MV-4-11 (cell line): ENCODE measurements around the gene CCDC57.
"Not testable (repeated sequence)": the region's sequence is repeated elsewhere in the genome, so short reads cannot be mapped to it uniquely, and the experiment has no call there.

Source experiments
- DNase-seq: peaks from one replicate; lab custom pipeline; 2025; lab: John Stamatoyannopoulos, UW

The CCDC57 gene

GRCh38 chr17:82212331-82213250, at the start of gene CCDC57:
TSS of gene CCDC57 (minus strand) at chr17:82212842. CDS start at chr17:82201944, 10,898 bp downstream.
- peak; percentile 63 for DNase-seq

- DNase-seq: no peak
These were observed 49.7 kb upstream of the CCDC57 start for GRCh38 chr17:82262344-82262743.

- DNase-seq: not testable (repeated sequence)
These were observed 47.6 kb upstream of the CCDC57 start for GRCh38 chr17:82259972-82260961.

GRCh38 chr17:82258555-82258954, 45.9 kb upstream of the CCDC57 start:
- no peak for DNase-seq

GRCh38 chr17:82257473-82257872, 44.8 kb upstream of the CCDC57 start:
- no peak for DNase-seq

GRCh38 chr17:82256242-82256885, 43.7 kb upstream of the CCDC57 start:
- no peak for DNase-seq

- no peak for DNase-seq
These were observed 42.8 kb upstream of the CCDC57 start for GRCh38 chr17:82255402-82255972.

- DNase-seq: not testable (repeated sequence)
These were observed 42.1 kb upstream of the CCDC57 start for GRCh38 chr17:82254746-82255145.

GRCh38 chr17:82254096-82254495, 41.5 kb upstream of the CCDC57 start:
- not testable (repeated sequence) for DNase-seq

GRCh38 chr17:82253179-82253544, 40.5 kb upstream of the CCDC57 start:
- no peak for DNase-seq

- no peak for DNase-seq
These were observed 40.0 kb upstream of the CCDC57 start for GRCh38 chr17:82252511-82253178.

GRCh38 chr17:82250868-82251500, 38.3 kb upstream of the CCDC57 start:
- DNase-seq: no peak

- DNase-seq: no peak
These were observed 37.4 kb upstream of the CCDC57 start for GRCh38 chr17:82249896-82250581.

GRCh38 chr17:82248815-82249674, 36.4 kb upstream of the CCDC57 start:
- no peak for DNase-seq

- no peak for DNase-seq
These were observed 35.4 kb upstream of the CCDC57 start for GRCh38 chr17:82247856-82248671.

GRCh38 chr17:82247182-82247823, 34.7 kb upstream of the CCDC57 start:
- DNase-seq: peak; percentile 24

- no peak for DNase-seq
These were observed 33.9 kb upstream of the CCDC57 start for GRCh38 chr17:82246365-82247181.
